GM04504 (cell line): ENCODE data around the gene DAAM2.

ENCODE experiments used
- DNase-seq: peaks from one replicate; pipeline ENCODE4 v3.0.0-alpha.2; 2012; ENCODE audit warnings: low read depth

Gene DAAM2

GRCh38 chr6:39791850-39792539 lies at the start of gene DAAM2:
TSS of gene DAAM2 (plus strand) at chr6:39792376. CDS start at chr6:39856303, 63,927 bp downstream.
- no peak for DNase-seq

- DNase-seq, result no peak
Observed at GRCh38 chr6:39746795-39747194, 45.4 kb upstream of the DAAM2 start.

DNA sequence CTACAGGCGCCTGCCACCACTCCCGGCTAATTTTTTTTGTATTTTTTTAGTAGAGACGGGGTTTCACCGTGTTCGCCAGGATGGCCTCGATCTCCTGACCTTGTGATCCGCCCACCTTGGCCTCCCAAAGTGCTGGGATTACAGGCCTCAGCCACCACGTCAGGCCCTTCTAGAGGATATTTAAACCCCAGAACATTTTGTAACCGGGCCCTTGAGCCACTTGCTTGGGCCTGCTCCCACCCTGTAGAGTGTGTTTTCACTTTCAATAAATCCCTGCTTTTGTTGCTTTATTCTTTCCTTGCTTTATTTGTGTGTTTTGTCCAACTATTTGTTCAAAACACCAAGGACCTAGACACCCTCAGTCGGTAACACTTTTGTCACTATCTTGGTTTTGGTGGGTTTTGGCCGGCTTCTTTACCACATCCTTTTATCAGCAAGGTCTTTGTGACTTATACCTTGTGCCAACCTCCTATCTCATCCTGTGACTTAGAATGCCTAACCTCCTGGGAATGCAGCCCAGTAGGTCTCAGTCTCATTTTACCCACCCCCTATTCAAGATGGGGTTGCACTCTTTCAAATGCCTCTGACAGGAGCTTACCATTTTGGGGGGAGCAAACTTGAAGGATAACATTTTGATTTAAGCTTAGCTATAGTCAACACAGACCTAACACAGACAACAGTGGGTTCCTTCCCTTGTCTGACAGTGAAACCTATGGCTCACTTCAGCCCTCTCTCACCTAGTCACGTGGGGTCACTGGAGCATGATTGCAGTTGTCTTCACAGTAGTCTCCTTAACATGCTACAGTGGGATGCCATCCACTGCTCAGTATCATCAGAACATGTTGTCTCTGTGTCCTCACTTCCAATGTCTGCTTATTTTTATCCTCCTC lies 39.1 kb upstream of the DAAM2 start:
- DNase-seq, result no peak

GRCh38 chr6:39753725-39754045 lies 38.5 kb upstream of the DAAM2 start:
- peak; percentile 6 for DNase-seq

- no peak for DNase-seq
Observed at GRCh38 chr6:39754514-39755115, 37.6 kb upstream of the DAAM2 start.

GRCh38 chr6:39755231-39755630 lies 36.9 kb upstream of the DAAM2 start:
- DNase-seq, result no peak

- DNase-seq, result no peak
Observed at GRCh38 chr6:39756582-39756981, 35.6 kb upstream of the DAAM2 start.

GRCh38 chr6:39758905-39759605 lies 33.1 kb upstream of the DAAM2 start:
- DNase-seq, result no peak

DNA sequence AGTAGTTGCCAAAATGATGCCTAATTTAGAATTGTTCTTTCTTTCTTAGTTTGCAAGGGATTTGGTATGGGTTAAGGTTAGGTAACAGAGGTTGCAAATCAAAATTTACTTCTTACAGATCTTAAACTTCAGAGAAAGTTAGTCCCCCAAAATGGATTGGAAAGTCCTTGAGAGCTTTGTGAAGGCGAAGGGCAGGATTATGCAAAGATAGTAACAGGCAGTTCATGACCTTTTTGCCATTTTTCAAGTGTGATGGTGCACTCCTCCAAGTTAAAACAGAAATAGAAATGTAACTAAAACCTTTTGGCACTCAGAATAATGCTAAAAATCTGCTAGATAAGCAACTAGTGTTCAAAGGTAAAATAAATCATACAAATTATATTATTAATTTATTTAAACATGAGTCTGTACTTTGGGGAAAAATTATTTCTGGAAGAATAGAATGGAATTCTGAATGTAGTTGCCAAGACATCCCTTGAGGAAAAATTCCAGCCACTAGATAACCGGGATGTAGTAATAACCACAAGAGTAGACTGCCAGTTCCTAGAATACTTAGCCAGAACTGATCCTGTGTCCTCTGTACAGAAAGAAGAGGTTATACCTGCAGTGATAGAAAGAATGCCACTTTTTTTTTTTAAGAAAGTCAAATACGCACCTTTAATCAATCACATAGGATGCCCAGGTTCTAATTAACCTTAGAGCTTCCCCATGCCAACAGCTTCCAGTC lies 31.8 kb upstream of the DAAM2 start:
- DNase-seq, result no peak

- DNase-seq, result no peak
Observed at GRCh38 chr6:39765508-39766065, 26.6 kb upstream of the DAAM2 start.

DNA sequence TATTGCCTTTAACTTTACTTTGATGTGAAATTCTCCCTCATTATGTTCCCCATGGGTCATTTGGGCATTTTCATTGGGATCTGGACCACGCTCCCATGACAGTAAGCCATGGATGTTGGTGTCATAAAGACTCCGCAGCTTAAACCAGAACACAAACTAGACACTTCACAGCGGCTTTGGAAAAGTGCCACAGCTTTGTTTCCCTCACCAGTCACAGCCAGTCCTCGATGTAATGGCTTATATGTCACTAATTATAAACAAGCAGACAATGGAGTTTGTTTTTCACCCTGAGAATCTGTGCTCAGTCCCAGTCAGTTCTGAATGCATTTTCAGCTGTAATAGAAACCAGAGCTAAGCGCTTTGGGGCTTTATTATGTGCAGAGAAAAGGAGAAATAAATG lies 23.2 kb upstream of the DAAM2 start:
- DNase-seq, result no peak

- no peak for DNase-seq
Observed at GRCh38 chr6:39770446-39770845, 21.7 kb upstream of the DAAM2 start.

DNA sequence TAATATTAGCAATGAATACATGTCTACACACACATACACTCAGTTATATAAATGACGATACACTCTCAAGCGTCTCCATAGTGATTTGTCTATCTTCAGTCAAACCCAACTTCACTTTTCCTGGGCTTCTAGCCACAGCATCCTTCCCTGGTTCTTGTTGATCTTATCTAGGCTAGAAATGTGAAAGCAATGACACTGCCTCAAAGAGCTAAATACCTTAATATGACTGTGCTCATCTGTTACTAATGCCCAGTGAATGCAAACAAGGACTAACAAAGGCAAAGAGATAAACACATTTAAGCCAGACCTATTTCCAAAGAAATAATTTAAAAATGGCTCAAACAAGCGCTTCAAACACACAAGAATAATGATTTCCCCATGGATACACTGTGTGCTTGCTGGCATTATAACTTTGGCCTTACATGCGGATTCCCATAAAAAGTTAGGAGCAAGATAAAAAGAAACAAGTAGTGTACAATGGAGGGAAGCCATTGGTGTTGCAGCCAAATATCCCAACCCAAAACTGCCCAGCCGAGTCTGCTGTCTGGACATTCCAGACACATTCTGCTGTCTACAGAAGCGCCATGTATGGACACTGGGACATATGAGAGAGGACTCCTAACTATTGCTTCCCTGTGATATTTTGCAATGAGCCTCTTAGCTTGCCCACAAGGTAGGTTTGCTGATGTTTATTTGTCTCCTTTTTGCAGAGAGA lies 19.5 kb upstream of the DAAM2 start:
- DNase-seq, result peak; percentile 58

DNA sequence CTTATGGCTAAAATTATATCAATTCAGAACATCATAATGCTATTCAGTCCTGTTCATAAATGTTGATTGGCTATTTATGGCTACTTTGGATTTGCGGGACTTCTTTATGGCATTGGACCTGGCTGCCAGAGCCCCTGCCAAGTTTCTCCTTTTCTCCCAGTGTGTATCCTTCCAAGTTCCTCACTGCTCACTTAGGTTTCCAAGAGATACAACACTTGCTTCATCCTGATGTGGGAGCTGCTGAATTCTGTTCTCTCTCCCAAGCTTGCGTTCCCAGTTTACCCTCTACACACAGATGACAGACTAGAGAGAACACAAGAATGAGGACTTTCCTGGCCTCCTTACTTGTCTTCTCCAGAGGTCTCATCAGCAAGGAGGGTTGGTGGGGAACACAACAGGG lies 18.4 kb upstream of the DAAM2 start:
- no peak for DNase-seq

DNA sequence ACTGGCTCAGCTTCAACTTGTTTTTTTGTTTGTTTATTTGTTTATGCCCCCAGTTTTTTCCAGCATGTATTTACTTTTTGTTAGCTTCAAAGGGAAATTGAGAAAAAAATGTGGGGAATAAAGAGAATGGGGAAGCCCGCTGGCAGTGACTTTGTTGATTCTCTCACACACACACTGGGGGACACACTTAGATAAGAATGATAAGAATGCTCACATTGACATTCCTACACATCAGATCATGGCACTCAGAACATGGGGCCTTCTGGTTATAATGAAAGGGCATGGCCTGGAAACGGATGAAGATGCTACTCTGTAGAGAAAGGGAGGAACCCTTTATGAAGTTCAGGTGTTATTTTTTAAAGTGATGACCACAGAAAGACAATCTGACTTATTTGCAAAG lies 15.6 kb upstream of the DAAM2 start:
- DNase-seq, result no peak

- no peak for DNase-seq
Observed at GRCh38 chr6:39777218-39777617, 15.0 kb upstream of the DAAM2 start.

GRCh38 chr6:39777661-39778060 lies 14.5 kb upstream of the DAAM2 start:
- no peak for DNase-seq

DNA sequence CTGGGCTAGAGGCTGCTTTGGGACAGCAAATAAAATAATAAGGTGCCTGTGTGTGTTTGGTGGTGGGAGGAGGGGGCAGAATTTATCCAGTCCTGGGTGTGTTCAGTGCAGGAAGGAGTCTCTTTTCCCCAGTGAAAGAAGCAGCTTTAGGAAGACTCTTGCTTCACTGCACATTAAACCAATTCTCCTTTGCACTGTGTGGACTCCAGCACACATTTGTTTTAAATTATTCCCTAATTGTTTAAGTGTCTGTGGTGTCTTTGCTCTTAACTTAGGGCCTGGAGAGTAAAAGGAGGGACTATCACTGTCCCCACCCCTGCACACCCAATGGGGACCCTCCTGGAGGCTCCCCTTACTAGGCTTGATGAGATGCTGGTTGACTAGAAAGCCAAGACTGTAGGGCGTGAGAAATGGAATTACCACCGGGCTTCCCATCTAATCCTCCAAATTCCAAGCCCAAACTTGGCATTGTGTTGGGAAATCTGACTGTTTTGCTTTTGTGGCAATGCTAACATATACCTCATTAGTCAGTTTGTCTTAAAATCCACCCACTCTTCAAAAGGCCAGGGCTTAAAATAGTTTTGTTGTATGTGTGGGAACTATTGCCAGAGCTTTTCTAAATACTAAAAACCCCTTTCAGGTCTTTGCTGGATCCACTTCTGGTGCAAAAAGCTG lies 13.5 kb upstream of the DAAM2 start:
- no peak for DNase-seq

DNA sequence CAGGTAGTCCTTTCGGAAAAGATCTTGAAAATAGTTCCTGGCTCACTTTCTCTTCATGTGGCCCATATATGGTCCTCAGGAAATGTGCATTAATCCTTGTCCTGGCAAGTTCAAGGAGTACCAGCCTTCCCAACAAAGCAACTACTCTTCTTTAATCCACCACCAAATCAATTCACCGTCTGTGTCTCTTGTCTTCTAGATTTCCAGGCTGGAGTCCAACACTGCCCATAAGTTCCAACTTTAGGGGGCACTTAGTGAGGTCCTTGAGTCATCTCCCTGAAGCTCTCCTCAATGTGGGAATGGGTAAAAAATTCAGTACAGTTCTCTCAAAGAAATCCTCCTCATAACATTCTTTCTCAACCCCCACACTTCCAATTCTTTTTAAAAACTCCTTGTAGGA lies 6.9 kb upstream of the DAAM2 start:
- DNase-seq, result no peak

GRCh38 chr6:39786649-39787048 lies 5.5 kb upstream of the DAAM2 start:
- DNase-seq, result no peak
